Caco-2 (cell line): ENCODE data around the gene CDADC1. TPM values are rescaled to one million over a fixed set of nuclear protein-coding genes. Genes with fewer than 3 reads are reported as not detected.

Experiments
- BruUV-seq: library from RNA; stranded (reverse); fragments of 400-500 nt; replicated peaks from 2 replicates; lab custom pipeline; 2021; lab: Mats Ljungman, UMichigan
- CTCF ChIA-PET: fragments of 300-600 bp; sonication (Branson Sonifier 250); formaldehyde crosslinking; loops from one replicate; lab custom pipeline; 2022; ENCODE audit warnings: antibody characterized with exemption; lab: Charles Lee
- POLR2A ChIA-PET: fragments of 300-600 bp; sonication (Branson Sonifier 250); formaldehyde crosslinking; loops from one replicate; lab custom pipeline; 2022; ENCODE audit warnings: antibody characterized with exemption; lab: Charles Lee
- DNase-seq, 2 experiments: peaks; one replicate each; pipeline versions ENCODE4 v3.0.0 to v3.0.0-alpha.2; 2020 to 2022
- H3K27me3 ChIP-seq: replicated peaks from 2 replicates; pipeline ENCODE4 v1.6.0; 2011; ENCODE audit warnings: low read length; ENCODE audit not compliant: control insufficient read depth, insufficient read depth
- H3K36me3 ChIP-seq: 2 replicates; pipeline ENCODE4 v1.5.1; 2011; ENCODE audit warnings: low read length; ENCODE audit not compliant: control insufficient read depth, insufficient read depth
- H3K4me1 ChIP-seq: fragments of 250-450 bp; sonication (Bioruptor Pico); 2 replicates; pipeline ENCODE4 v1.5.1; 2020; ENCODE audit warnings: mild to moderate bottlenecking
- H3K4me3 ChIP-seq: 2 replicates; pipeline ENCODE4 v1.5.1; 2011; ENCODE audit warnings: low read depth, mild to moderate bottlenecking, control low read depth, low read length
- H3K9me3 ChIP-seq: fragments of 250-450 bp; sonication (Bioruptor Pico); 2 replicates; pipeline ENCODE4 v1.5.1; 2020; ENCODE audit warnings: mild to moderate bottlenecking, moderate library complexity
- H3K27ac Mint-ChIP-seq: one replicate; pipeline ENCODE4 v1.8.0; 2022; ENCODE audit warnings: mixed read lengths; ENCODE audit not compliant: unreplicated experiment
- H3K27me3 Mint-ChIP-seq: one replicate; pipeline ENCODE4 v1.8.0; 2022; ENCODE audit warnings: mixed read lengths; ENCODE audit not compliant: insufficient read depth, unreplicated experiment
- H3K36me3 Mint-ChIP-seq: one replicate; pipeline ENCODE4 v1.8.0; 2022; ENCODE audit warnings: mild to moderate bottlenecking, mixed read lengths; ENCODE audit not compliant: insufficient read depth, unreplicated experiment
- H3K4me1 Mint-ChIP-seq: one replicate; pipeline ENCODE4 v1.8.0; 2022; ENCODE audit warnings: low read depth, mixed read lengths; ENCODE audit not compliant: unreplicated experiment
- H3K4me3 Mint-ChIP-seq: one replicate; pipeline ENCODE4 v1.8.0; 2022; ENCODE audit warnings: mild to moderate bottlenecking, moderate library complexity, mixed read lengths; ENCODE audit not compliant: unreplicated experiment
- H3K9me3 Mint-ChIP-seq: one replicate; pipeline ENCODE4 v1.8.0; 2022; ENCODE audit warnings: mixed read lengths; ENCODE audit not compliant: unreplicated experiment
- CTCF ChIP-seq, 2 experiments: fragments of 200-600 bp in 1 of 2; IDR thresholded peaks; 1 replicate in 1 of 2; 2 replicates in 1 of 2; pipeline versions ENCODE4 v1.5.1 to v1.8.0; 2011 to 2022; ENCODE audit warnings: antibody characterized with exemption in 1 of 2, control low read depth in 1 of 2, inconsistent platforms in 1 of 2, low read depth in 1 of 2, low read length in 1 of 2, mild to moderate bottlenecking in 1 of 2, moderate library complexity in 1 of 2; ENCODE audit not compliant: insufficient read depth in 1 of 2, severe bottlenecking in 1 of 2, unreplicated experiment in 1 of 2
- intact Hi-C: fragments of 100-400 bp; cut with micrococcal nuclease; formaldehyde crosslinking; loops from one replicate; pipeline ENCODE4 v1.10.0; 2022; ENCODE audit not compliant: unreplicated experiment
- total RNA-seq: library from RNA; stranded (reverse); gene quantifications from 2 replicates; pipeline ENCODE4 v1.2.3, GENCODE V29; 2022

CDADC1 gene
- total RNA-seq, 1 experiment from 2014 or later: 14.4 TPM

- intact Hi-C loops: no loop called here
- TF ChIP-seq CTCF (IDR thresholded peaks at IDR 0.05; ENCODE audit: insufficient read depth in 1 of 2, low read depth in 1 of 2, low read length in 1 of 2, severe bottlenecking in 1 of 2, unreplicated experiment in 1 of 2): no peak
- no peak overlapping the region for H3K27ac Mint-ChIP-seq
- H3K4me1 ChIP-seq: peaks cover 28% of the 10 kb centered on the region
- no TSS peak for BruUV-seq
- H3K9me3 ChIP-seq: no peaks in the 10 kb centered on the region
- H3K4me3 ChIP-seq: no peak overlapping the region
- H3K36me3 ChIP-seq: no peaks in the 10 kb centered on the region
- H3K27me3 ChIP-seq: no peaks in the 10 kb centered on the region
- no peaks in the 10 kb centered on the region for H3K27me3 Mint-ChIP-seq
- peaks cover 5% of the 10 kb centered on the region for H3K36me3 Mint-ChIP-seq
- CTCF ChIA-PET: no interaction called here
- H3K4me1 Mint-ChIP-seq: peaks cover 33% of the 10 kb centered on the region
- H3K4me3 Mint-ChIP-seq: no peak overlapping the region
- POLR2A ChIA-PET: no interaction called here
- H3K9me3 Mint-ChIP-seq: no peaks in the 10 kb centered on the region
- no peak for DNase-seq
Measured at GRCh38 chr13:49298416-49298815, 50.7 kb downstream of the CDADC1 start.

- Mint-ChIP-seq H3K27ac (no peak overlapping the region), H3K9me3 (no peaks in the 10 kb centered on the region), H3K4me1 (peaks cover 33% of the 10 kb centered on the region), H3K27me3 (no peaks in the 10 kb centered on the region), H3K36me3 (peaks cover 6% of the 10 kb centered on the region), H3K4me3 (no peak overlapping the region)
- BruUV-seq: no TSS peak
- no peaks in the 10 kb centered on the region for H3K27me3 ChIP-seq
- H3K4me1 ChIP-seq: peaks cover 28% of the 10 kb centered on the region
- POLR2A ChIA-PET: no interaction called here
- CTCF ChIA-PET: no interaction called here
- H3K36me3 ChIP-seq: no peaks in the 10 kb centered on the region
- no peak for TF ChIP-seq CTCF (IDR thresholded peaks at IDR 0.05; ENCODE audit: insufficient read depth in 1 of 2, low read depth in 1 of 2, low read length in 1 of 2, severe bottlenecking in 1 of 2, unreplicated experiment in 1 of 2)
- no peak for DNase-seq
- H3K4me3 ChIP-seq: no peak overlapping the region
- intact Hi-C loops: no loop called here
- no peaks in the 10 kb centered on the region for H3K9me3 ChIP-seq
Measured at GRCh38 chr13:49298903-49299605, 51.3 kb downstream of the CDADC1 start.

- Mint-ChIP-seq H3K36me3 (peaks cover 6% of the 10 kb centered on the region), H3K4me3 (no peak overlapping the region), H3K9me3 (no peaks in the 10 kb centered on the region), H3K27ac (no peak overlapping the region), H3K4me1 (peaks cover 33% of the 10 kb centered on the region), H3K27me3 (no peaks in the 10 kb centered on the region)
- Histone ChIP-seq H3K27me3 (no peaks in the 10 kb centered on the region), H3K4me3 (no peak overlapping the region), H3K9me3 (no peaks in the 10 kb centered on the region), H3K4me1 (peaks cover 28% of the 10 kb centered on the region), H3K36me3 (no peaks in the 10 kb centered on the region)
- ChIA-PET POLR2A (no interaction called here), CTCF (interaction anchor here (0.5 to 0.8 kb wide), 3 partner anchors 136 to 344 kb away, joined by 3 to 6 read pairs (median 4); no protein-coding TSS in a partner anchor)
- TF ChIP-seq CTCF (IDR thresholded peaks at IDR 0.05; ENCODE audit: insufficient read depth in 1 of 2, low read depth in 1 of 2, low read length in 1 of 2, severe bottlenecking in 1 of 2, unreplicated experiment in 1 of 2): no peak
- DNase-seq: no peak
- intact Hi-C loops: loop anchor here (2.0 to 10.0 kb wide), 3 partner anchors 73 to 545 kb away; no protein-coding TSS in a partner anchor
- BruUV-seq: no TSS peak
Measured at GRCh38 chr13:49300276-49300675, 52.6 kb downstream of the CDADC1 start.
